Measurements from ENCODE around the gene AKR1B1. TPM values are rescaled to one million over a fixed set of nuclear protein-coding genes. Genes with fewer than 3 reads are reported as not detected.

AKR1B1 gene
- total and polyA plus RNA-seq, 8 donors, result 13.2 to 47.1 (median 19.2) TPM

- Histone ChIP-seq H3K36me3 (peaks cover 0 to 45% (median 0%) of the 10 kb centered on the region in 3 donors), H3K9me3 (no peaks in the 10 kb centered on the region), H3K27me3 (no peaks in the 10 kb centered on the region), H3K4me1 (no peaks in the 10 kb centered on the region), H3K4me3 (no peak overlapping the region), H3K27ac (no peak overlapping the region)
- ATAC-seq (no peak), DNase-seq (no peak), FAIRE-seq (no peak)
- 90 to 94% methylated on average over 10 of the region's 10 CpGs for WGBS, 2 donors
- no peak for TF ChIP-seq CTCF (IDR thresholded peaks at IDR 0.05)
- intact Hi-C loops (cut with DNase I), result loop anchor here in 1 of 3 donors (5.0 kb wide), 1 partner anchor 164 kb away; no protein-coding TSS in a partner anchor
Measured at GRCh38 chr7:134443396-134444070, 15.4 kb downstream of the AKR1B1 start.

DNA sequence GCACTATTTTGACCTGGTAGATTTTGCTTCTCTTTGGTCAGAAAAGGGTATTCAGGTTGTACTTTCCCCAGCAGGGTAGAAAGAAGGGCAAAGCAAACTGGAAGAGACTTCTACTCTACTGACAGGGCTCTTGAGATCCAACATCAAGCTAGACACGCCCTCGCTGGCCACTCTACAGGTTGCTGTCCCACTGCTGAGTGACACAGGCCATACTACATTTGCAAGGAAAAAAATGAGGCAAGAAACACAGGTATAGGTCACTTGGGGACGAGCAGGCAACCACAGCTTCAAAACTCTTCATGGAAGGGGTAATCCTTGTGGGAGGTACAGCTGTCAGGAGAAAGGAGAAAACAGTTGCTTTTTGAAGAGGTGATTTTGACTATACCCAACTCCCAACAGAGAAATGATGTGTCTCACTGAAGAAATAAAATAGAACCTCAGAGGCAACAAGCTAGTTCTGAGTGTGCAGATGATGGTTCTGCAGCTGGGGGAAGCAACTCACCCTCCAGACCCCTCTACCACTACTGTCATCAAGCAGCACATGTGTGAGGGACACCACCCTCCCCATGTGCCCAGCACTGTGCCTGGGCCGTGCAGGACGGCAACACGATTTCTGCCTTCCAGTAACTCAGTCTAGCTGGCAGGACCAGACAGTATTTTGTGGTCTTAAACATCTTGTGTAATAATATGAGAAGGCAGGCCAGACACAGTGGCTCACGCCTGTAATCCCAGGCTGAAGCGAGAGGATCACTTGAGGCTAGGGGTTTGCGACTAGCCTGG is 16.3 kb downstream of the AKR1B1 start:
- Histone ChIP-seq H3K27ac (no peak overlapping the region), H3K4me1 (no peaks in the 10 kb centered on the region), H3K9me3 (no peaks in the 10 kb centered on the region), H3K27me3 (no peaks in the 10 kb centered on the region), H3K4me3 (no peak overlapping the region), H3K36me3 (peaks cover 0 to 38% (median 0%) of the 10 kb centered on the region in 3 donors)
- no peak for FAIRE-seq
- 81 to 88% methylated on average over 9 of the region's 9 CpGs for WGBS, 2 donors
- intact Hi-C loops (cut with DNase I), result loop anchor here in 1 of 3 donors (5.0 kb wide), 1 partner anchor 165 kb away; no protein-coding TSS in a partner anchor
- TF ChIP-seq CTCF (IDR thresholded peaks at IDR 0.05), result no peak
- no peak for ATAC-seq
- DNase-seq, result no peak

GRCh38 chr7:134441264-134441663 is 17.6 kb downstream of the AKR1B1 start:
- DNase-seq (no peak), FAIRE-seq (no peak), ATAC-seq (no peak)
- intact Hi-C loops (cut with DNase I), result loop anchor here in 1 of 3 donors (5.0 kb wide), 1 partner anchor 166 kb away; no protein-coding TSS in a partner anchor
- WGBS, 2 donors, result 91 to 95% methylated on average over 4 of the region's 4 CpGs
- Histone ChIP-seq H3K27me3 (no peaks in the 10 kb centered on the region), H3K27ac (no peak overlapping the region), H3K4me1 (no peaks in the 10 kb centered on the region), H3K4me3 (no peak overlapping the region), H3K9me3 (no peaks in the 10 kb centered on the region), H3K36me3 (peaks cover 0 to 29% (median 0%) of the 10 kb centered on the region in 3 donors)
- no peak for TF ChIP-seq CTCF (IDR thresholded peaks at IDR 0.05)

- intact Hi-C loops (cut with DNase I), result loop anchor here in 1 of 3 donors (5.0 kb wide), 1 partner anchor 167 kb away; no protein-coding TSS in a partner anchor
- peaks cover 0 to 29% (median 0%) of the 10 kb centered on the region in 3 donors for H3K36me3 ChIP-seq
- ATAC-seq, result no peak
- H3K4me3 ChIP-seq, result no peak overlapping the region
- no peaks in the 10 kb centered on the region for H3K27me3 ChIP-seq
- H3K27ac ChIP-seq, result no peak overlapping the region
- WGBS, 2 donors, result 89 to 94% methylated on average over 4 of the region's 4 CpGs
- H3K4me1 ChIP-seq, result no peaks in the 10 kb centered on the region
- DNase-seq, result no peak
- no peaks in the 10 kb centered on the region for H3K9me3 ChIP-seq
- no peak for FAIRE-seq
- no peak for TF ChIP-seq CTCF (IDR thresholded peaks at IDR 0.05)
Measured at GRCh38 chr7:134440476-134440875, 18.4 kb downstream of the AKR1B1 start.

All from pancreas (tissue), 10 donors.